ENCODE measurements around the gene SEC61B.

The SEC61B gene

DNA sequence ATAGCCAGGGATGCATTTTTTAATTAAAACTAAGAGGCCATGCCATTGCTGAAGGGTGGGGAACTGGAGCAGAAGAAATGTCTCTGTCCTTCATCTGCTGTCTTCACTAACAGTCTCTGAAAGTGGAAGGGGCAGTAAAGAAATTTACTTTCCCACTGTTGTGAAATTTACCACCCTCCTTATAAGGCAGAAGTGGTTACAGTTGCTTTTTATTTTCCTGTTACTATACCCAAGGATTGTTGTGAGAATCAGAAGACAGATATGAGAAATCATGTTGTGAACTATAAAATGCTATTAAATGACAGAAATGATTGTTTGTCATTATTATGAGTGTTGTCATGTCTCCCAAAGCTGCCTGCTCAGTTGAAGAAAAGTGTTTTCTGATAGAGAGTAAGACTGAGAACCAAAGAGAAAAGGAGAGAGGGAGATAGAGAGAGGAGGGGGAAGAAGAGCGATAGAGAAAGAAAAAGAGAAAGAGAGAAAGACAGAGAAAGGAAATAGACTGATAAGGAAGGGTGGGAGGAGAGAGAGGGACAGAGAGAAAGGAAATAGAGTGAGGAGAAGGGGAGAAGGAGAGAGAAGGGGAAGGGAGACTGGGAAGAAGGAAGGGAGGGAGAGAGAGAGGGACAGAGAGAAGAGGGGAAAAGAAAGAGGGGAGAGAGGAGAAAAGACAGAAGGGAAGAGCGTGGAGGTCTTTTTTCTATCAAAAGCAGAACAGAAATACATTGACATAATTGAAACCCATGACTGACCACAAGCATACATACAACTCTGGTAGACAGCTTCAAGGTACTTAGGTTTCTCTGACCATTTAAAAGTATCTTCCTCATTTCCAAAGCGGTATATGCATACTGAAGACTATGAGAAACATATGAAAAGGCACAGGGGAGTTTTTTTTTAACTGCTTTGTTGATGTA lies 22.5 kb downstream of the SEC61B start:
- DNase-seq (ENCODE audit: extremely low read depth, low read depth): no peak
- TF ChIP-seq, protein P1, sequence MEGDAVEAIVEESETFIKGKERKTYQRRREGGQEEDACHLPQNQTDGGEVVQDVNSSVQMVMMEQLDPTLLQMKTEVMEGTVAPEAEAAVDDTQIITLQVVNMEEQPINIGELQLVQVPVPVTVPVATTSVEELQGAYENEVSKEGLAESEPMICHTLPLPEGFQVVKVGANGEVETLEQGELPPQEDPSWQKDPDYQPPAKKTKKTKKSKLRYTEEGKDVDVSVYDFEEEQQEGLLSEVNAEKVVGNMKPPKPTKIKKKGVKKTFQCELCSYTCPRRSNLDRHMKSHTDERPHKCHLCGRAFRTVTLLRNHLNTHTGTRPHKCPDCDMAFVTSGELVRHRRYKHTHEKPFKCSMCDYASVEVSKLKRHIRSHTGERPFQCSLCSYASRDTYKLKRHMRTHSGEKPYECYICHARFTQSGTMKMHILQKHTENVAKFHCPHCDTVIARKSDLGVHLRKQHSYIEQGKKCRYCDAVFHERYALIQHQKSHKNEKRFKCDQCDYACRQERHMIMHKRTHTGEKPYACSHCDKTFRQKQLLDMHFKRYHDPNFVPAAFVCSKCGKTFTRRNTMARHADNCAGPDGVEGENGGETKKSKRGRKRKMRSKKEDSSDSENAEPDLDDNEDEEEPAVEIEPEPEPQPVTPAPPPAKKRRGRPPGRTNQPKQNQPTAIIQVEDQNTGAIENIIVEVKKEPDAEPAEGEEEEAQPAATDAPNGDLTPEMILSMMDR (IDR thresholded peaks at IDR 0.05; ENCODE audit: low read depth, low read length, missing control alignments): no peak
- H3K4me3 ChIP-seq (replicated peaks; ENCODE audit: low read depth, low read length): no peak overlapping the region

DNA sequence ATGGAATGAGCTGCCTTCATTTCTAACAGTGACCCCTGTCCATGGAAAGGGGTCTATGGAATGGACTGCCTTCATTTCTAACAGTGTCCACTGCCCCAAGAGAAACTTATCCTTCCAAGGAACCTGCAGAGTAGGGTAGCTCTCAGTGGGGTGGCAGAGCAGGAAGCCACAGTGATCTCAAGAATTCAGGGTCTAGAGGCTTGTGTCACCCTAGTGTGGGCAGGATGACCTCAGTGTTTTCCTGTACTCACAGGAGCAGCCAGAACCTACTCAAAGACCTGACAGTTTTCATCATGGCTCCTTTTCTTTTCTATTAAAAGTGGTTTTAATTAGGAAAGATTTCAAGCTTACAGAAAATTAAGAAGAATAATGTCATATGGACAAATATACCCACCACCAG lies 27.5 kb downstream of the SEC61B start:
- TF ChIP-seq, protein P1 (IDR thresholded peaks at IDR 0.05; ENCODE audit: low read depth, low read length, missing control alignments): no peak
- H3K4me3 ChIP-seq (replicated peaks; ENCODE audit: low read depth, low read length): no peak overlapping the region
- DNase-seq (ENCODE audit: extremely low read depth, low read depth): no peak

DNA sequence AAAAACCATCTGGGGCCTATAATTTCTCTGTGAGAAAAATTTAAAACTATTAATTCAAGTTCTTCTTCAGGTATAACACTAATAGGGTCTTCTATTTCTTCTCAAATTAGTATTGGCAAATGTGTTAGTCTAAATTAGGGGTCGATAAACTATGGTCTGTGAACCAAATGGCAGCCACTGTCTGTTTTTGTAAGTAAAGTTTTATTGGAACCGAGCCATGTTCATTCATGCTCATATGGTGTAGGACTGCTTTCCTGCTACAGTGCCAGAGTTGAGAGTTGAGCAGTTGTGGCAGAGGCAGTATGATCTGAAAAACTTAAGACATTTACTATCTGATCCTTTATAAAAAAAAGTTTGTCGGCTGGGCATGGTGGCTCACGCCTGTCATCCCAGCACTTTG lies 29.1 kb downstream of the SEC61B start:
- H3K4me3 ChIP-seq (replicated peaks; ENCODE audit: low read depth, low read length): no peak overlapping the region
- DNase-seq (ENCODE audit: extremely low read depth, low read depth): no peak
- TF ChIP-seq, protein P1 (IDR thresholded peaks at IDR 0.05; ENCODE audit: low read depth, low read length, missing control alignments): no peak

DNA sequence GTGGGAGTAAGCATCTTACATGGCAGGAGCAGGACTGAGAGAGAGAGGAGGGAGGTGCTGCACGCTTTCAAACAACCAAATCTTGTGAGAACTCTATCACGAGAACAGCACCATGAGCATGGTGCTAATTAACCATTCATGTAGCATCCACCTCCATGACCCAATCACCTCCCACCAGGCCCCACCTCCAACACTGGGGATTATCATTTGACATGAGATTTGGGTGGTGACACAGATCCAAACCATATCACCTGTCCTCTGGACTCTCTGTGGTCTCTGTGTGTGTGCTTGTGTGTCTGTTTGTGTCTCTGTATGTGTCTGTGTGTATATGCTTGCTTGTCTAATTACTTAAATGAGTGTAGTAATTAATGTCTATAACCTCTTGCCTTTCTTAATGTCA lies 31.1 kb downstream of the SEC61B start:
- TF ChIP-seq, protein P1 (IDR thresholded peaks at IDR 0.05; ENCODE audit: low read depth, low read length, missing control alignments): no peak
- no peak overlapping the region for H3K4me3 ChIP-seq (replicated peaks; ENCODE audit: low read depth, low read length)
- DNase-seq (ENCODE audit: extremely low read depth, low read depth): no peak

DNA sequence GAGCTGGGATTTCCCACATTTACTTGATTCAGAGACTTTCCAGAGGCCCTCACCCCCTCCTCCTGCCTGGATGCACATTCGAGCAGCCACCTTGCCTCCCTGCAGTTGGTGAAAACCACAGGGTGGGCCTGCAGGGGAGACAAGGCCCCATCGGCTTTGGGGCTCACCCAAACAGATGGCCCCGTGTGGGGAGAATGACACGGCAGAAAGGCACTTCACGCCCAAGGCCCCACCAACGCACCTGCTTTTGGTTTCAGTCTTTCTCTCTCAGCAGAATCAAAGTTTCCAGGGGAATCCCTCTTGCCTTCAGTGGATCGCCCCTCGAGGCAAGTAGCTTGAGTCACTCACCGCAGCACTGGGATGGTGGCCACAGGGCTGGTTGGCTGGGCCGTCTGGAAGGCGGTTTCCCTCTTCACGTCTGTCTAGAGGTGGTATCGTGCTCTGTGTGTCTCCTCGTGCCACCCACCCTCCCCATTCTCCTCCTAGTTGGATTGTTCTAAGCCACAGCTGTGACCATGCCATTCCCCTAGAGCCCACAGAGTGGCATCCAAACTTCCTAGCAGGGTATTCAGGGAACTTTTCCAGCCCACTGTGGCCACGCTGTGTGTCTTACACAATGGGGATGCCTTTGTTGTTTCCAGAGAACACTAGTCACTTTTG lies 31.8 kb downstream of the SEC61B start:
- TF ChIP-seq, protein P1 (IDR thresholded peaks at IDR 0.05; ENCODE audit: low read depth, low read length, missing control alignments): no peak
- DNase-seq (ENCODE audit: extremely low read depth, low read depth): no peak
- no peak overlapping the region for H3K4me3 ChIP-seq (replicated peaks; ENCODE audit: low read depth, low read length)

DNA sequence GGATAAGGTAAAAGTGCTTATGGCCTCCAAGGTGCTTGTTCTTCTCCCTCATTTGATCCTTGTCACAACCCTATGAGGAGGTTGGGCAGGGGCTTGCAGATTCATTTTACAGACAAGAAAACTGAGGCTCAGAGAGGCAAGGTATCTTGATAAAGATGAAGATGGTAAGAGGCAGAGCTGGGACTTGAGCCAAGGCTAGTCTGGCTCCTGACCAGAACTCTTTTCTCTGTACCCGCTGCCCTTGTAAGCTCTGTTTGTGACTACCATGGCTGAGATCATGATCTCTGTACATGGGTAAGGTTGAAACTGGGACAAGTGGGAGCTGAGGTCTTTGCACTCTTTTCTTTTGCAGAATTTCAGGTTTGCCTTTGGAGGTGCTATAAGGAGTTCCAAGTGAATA lies 33.6 kb downstream of the SEC61B start:
- no peak for DNase-seq (ENCODE audit: extremely low read depth, low read depth)
- H3K4me3 ChIP-seq (replicated peaks; ENCODE audit: low read depth, low read length): no peak overlapping the region
- TF ChIP-seq, protein P1 (IDR thresholded peaks at IDR 0.05; ENCODE audit: low read depth, low read length, missing control alignments): no peak
